ENCODE measurements around the gene CFAP119. TPM values are rescaled to one million over a fixed set of nuclear protein-coding genes. Genes with fewer than 3 reads are reported as not detected.

Gene CFAP119
- total RNA-seq, 2 experiments from 2014 or later: 2.0 to 2.3 TPM

DNA sequence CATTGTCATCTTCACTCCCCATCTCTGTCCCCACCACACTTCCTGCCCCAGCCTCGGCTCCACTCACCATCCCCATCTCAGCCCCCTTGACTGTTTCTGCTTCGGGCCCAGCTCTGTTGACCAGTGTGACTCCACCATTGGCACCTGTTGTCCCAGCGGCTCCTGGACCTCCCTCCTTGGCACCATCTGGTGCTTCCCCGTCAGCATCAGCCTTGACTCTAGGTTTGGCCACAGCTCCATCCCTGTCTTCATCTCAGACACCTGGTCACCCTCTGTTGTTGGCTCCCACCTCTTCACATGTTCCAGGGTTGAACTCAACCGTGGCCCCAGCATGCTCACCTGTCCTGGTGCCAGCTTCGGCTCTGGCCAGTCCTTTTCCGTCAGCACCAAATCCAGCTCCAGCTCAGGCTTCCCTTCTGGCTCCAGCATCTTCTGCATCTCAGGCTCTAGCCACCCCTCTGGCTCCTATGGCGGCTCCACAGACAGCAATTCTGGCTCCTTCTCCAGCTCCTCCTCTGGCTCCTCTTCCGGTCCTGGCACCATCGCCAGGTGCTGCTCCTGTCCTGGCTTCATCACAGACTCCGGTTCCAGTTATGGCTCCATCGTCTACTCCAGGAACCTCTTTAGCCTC, 38.0 kb downstream of the CFAP119 start:
- intact Hi-C loops (cut with micrococcal nuclease): no loop called here
- Mint-ChIP-seq H3K4me1 (ENCODE audit: low read depth) (no peaks in the 10 kb centered on the region), H3K4me3 (no peak overlapping the region), H3K9me3 (no peaks in the 10 kb centered on the region), H3K36me3 (ENCODE audit: low read depth) (peaks cover 60% of the 10 kb centered on the region), H3K27me3 (ENCODE audit: low read depth) (no peaks in the 10 kb centered on the region), H3K27ac (no peak overlapping the region)
- CTCF ChIA-PET: no interaction called here
- DNase-seq: no peak

DNA sequence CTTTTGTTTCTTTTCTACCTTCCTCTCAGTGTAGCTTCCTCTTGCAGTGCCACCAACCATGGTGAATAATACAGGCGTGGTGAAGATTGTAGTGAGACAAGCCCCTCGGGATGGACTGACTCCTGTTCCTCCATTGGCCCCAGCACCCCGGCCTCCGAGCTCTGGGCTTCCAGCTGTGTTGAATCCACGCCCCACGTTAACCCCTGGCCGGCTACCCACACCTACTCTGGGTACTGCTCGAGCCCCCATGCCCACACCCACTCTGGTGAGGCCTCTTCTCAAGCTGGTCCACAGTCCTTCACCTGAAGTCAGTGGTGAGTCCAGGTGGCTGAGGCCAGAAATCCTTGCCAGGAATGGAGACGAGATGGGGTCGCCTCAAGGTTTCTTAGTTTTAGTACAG, 38.9 kb downstream of the CFAP119 start:
- Mint-ChIP-seq H3K4me1 (ENCODE audit: low read depth) (no peaks in the 10 kb centered on the region), H3K9me3 (no peaks in the 10 kb centered on the region), H3K27ac (no peak overlapping the region), H3K27me3 (ENCODE audit: low read depth) (no peaks in the 10 kb centered on the region), H3K36me3 (ENCODE audit: low read depth) (peaks cover 59% of the 10 kb centered on the region), H3K4me3 (no peak overlapping the region)
- intact Hi-C loops (cut with micrococcal nuclease): no loop called here
- no peak for DNase-seq
- CTCF ChIA-PET: interaction anchor here (0.9 kb wide), 1 partner anchor 91 kb away, joined by 4 read pairs; no protein-coding TSS in a partner anchor

DNA sequence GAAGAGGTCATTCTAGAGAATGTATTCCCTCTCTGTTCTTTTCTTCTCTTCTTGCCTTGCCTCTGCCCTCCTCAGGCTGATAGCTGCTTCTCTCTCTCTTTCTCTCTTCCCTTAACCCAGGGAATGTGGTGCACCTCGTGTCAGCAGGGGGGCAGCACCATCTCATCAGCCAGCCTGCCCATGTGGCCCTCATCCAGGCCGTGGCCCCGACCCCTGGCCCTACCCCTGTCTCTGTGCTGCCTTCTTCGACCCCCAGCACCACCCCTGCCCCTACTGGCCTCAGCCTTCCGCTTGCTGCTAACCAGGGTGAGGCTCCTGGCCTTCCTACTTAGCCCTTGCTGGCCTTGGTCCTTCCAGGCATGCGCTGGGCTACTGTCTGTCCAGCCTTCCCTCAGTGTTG, 39.4 kb downstream of the CFAP119 start:
- intact Hi-C loops (cut with micrococcal nuclease): no loop called here
- Mint-ChIP-seq H3K27me3 (ENCODE audit: low read depth) (no peaks in the 10 kb centered on the region), H3K9me3 (no peaks in the 10 kb centered on the region), H3K27ac (no peak overlapping the region), H3K36me3 (ENCODE audit: low read depth) (peaks cover 59% of the 10 kb centered on the region), H3K4me3 (no peak overlapping the region), H3K4me1 (ENCODE audit: low read depth) (no peaks in the 10 kb centered on the region)
- peak; percentile 20 for DNase-seq
- CTCF ChIA-PET: interaction anchor here (0.9 kb wide), 1 partner anchor 91 kb away, joined by 4 read pairs; no protein-coding TSS in a partner anchor

DNA sequence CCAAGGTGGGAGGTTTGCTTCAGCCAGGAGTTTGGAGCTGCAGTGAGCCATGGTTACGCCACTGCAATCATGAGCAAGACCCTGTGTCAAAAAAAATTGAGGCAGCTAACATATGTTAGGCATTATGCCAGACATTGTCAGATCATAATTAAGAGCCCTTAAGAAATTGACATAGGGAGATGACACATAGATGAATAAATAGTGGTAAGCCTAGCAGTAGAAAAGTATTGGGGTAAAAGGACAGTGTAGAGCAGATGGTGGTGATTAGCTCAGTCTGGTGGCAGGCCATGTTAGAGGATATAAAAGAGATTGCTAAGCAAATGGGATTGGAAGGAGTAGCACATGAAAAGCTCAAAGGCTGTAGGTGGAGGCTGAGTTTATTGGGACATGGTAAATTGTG, 40.3 kb downstream of the CFAP119 start:
- H3K27ac Mint-ChIP-seq: no peak overlapping the region
- intact Hi-C loops (cut with micrococcal nuclease): no loop called here
- no peak overlapping the region for H3K4me3 Mint-ChIP-seq
- CTCF ChIA-PET: interaction anchor here (0.6 kb wide), 1 partner anchor 49 kb away, joined by 3 read pairs; no protein-coding TSS in a partner anchor
- H3K27me3 Mint-ChIP-seq (ENCODE audit: low read depth): no peaks in the 10 kb centered on the region
- no peaks in the 10 kb centered on the region for H3K9me3 Mint-ChIP-seq
- DNase-seq: no peak
- peaks cover 63% of the 10 kb centered on the region for H3K36me3 Mint-ChIP-seq (ENCODE audit: low read depth)
- H3K4me1 Mint-ChIP-seq (ENCODE audit: low read depth): peaks cover 5% of the 10 kb centered on the region

DNA sequence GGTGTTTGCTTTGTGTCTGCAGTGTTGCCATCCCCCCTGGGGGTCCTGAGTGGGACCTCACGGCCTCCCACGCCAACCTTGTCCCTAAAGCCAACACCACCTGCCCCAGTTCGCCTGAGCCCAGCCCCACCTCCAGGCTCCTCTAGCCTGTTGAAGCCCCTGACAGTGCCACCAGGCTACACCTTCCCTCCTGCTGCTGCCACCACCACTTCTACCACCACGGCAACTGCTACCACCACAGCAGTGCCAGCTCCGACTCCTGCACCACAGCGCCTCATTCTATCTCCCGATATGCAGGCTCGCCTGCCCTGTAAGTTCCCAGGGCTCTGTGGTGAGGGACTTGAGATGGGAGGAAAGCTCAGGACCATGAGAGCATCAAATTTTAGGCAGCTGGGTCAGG, 40.7 kb downstream of the CFAP119 start:
- Mint-ChIP-seq H3K9me3 (no peaks in the 10 kb centered on the region), H3K27ac (peak overlapping the region; percentile 15), H3K4me1 (ENCODE audit: low read depth) (peaks cover 9% of the 10 kb centered on the region), H3K27me3 (ENCODE audit: low read depth) (no peaks in the 10 kb centered on the region), H3K36me3 (ENCODE audit: low read depth) (peaks cover 68% of the 10 kb centered on the region), H3K4me3 (no peak overlapping the region)
- CTCF ChIA-PET: interaction anchor here (0.6 kb wide), 1 partner anchor 49 kb away, joined by 3 read pairs; no protein-coding TSS in a partner anchor
- intact Hi-C loops (cut with micrococcal nuclease): no loop called here
- DNase-seq: no peak

DNA sequence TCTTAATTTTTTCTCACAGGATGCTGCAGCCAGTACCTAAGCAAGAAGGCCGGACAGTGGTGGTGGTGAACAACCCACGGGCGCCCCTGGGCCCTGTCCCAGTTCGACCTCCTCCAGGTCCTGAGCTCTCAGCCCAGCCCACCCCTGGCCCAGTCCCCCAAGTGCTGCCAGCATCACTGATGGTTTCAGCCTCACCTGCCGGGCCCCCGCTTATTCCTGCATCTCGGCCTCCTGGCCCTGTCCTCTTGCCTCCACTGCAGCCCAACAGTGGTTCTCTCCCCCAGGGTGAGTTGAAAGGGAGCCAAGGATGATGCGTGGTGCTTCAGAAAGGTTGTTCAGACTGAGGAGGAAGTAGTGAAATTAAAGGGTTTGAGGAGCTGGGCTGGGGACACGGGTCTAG, 41.2 kb downstream of the CFAP119 start:
- intact Hi-C loops (cut with micrococcal nuclease): no loop called here
- H3K9me3 Mint-ChIP-seq: no peaks in the 10 kb centered on the region
- no peak overlapping the region for H3K4me3 Mint-ChIP-seq
- no peak for DNase-seq
- peaks cover 69% of the 10 kb centered on the region for H3K36me3 Mint-ChIP-seq (ENCODE audit: low read depth)
- no peaks in the 10 kb centered on the region for H3K27me3 Mint-ChIP-seq (ENCODE audit: low read depth)
- CTCF ChIA-PET: no interaction called here
- H3K27ac Mint-ChIP-seq: no peak overlapping the region
- peaks cover 14% of the 10 kb centered on the region for H3K4me1 Mint-ChIP-seq (ENCODE audit: low read depth)

DNA sequence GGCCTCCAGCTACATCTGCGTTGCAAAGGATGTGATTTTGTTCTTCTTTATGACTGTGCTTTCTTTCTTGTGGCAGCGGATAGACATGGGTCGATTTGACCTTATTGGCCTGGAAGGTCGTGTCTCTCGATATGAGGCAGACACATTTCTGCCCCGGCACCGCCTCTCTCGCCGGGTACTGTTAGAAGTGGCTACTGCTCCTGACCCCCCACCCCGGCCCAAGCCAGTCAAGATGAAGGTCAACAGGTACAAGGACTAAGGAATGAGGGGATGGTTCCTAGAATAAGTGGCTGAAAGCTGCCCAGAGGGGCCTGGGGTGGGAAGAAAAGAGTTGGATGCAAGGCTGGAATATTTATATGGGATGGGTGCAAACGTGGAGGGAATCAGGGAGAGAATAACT, 41.8 kb downstream of the CFAP119 start:
- Mint-ChIP-seq H3K4me1 (ENCODE audit: low read depth) (peaks cover 20% of the 10 kb centered on the region), H3K27ac (no peak overlapping the region), H3K27me3 (ENCODE audit: low read depth) (no peaks in the 10 kb centered on the region), H3K36me3 (ENCODE audit: low read depth) (peaks cover 70% of the 10 kb centered on the region), H3K4me3 (no peak overlapping the region), H3K9me3 (no peaks in the 10 kb centered on the region)
- intact Hi-C loops (cut with micrococcal nuclease): no loop called here
- no peak for DNase-seq
- CTCF ChIA-PET: interaction anchor here (1.3 kb wide), 1 partner anchor 16 kb away, joined by 3 read pairs; no protein-coding TSS in a partner anchor

DNA sequence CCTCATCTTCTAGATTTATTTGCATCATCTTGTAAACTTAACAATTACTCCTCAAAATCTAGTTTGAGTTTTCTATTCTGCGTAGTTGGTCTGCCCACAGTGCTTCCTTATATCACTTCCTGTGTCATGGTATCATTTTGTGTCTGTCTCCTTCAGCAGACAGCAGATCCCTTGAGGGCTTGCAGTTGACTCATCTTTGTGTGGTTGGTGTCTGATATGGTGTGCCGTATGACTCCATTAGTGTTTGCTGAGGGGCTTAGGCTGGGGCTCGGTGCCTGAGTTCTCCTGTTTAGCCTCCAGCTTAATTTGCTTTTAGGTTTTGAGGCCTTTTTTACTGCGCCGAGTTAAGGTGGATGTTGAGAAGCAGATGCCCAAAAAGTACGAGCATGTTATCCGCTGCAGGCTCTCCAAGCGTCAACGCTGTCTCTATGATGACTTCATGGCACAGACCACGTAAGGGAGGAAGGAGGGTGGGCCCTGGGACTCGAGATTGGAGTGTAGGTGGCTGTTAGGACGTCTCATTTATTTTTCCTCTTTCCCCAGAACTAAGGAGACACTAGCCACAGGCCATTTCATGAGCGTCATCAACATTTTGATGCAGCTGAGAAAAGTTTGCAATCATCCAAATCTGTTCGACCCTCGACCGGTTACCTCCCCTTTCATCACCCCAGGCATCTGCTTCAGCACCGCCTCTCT, 46.0 kb downstream of the CFAP119 start:
- H3K9me3 Mint-ChIP-seq: no peaks in the 10 kb centered on the region
- H3K4me3 Mint-ChIP-seq: no peak overlapping the region
- DNase-seq: peak; percentile 61
- H3K36me3 Mint-ChIP-seq (ENCODE audit: low read depth): peaks cover 67% of the 10 kb centered on the region
- intact Hi-C loops (cut with micrococcal nuclease): loop anchor here (2.0 kb wide), 1 partner anchor 17 kb away; the partner anchor contains the start of gene SRCAP
- peak overlapping the region; percentile 90 for H3K27ac Mint-ChIP-seq
- peaks cover 31% of the 10 kb centered on the region for H3K4me1 Mint-ChIP-seq (ENCODE audit: low read depth)
- CTCF ChIA-PET: interaction anchor here (1.0 kb wide), 1 partner anchor 98 kb away, joined by 3 read pairs; no protein-coding TSS in a partner anchor
- H3K27me3 Mint-ChIP-seq (ENCODE audit: low read depth): no peaks in the 10 kb centered on the region

DNA sequence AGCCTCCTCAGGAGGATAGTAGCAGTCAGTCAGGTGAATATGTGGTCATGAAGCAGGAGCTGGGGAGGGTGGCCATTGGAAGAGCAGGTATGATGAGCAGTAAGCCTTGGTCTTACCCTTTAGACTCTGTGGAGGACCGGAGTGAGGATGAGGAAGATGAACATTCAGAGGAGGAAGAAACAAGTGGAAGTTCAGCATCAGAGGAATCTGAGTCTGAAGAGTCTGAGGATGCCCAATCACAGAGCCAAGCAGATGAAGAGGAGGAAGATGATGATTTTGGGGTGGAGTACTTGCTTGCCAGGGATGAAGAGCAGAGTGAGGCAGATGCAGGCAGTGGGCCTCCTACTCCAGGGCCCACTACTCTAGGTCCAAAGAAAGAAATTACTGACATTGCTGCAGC, 50.1 kb downstream of the CFAP119 start:
- Mint-ChIP-seq H3K27ac (no peak overlapping the region), H3K4me1 (ENCODE audit: low read depth) (peaks cover 27% of the 10 kb centered on the region), H3K27me3 (ENCODE audit: low read depth) (no peaks in the 10 kb centered on the region), H3K36me3 (ENCODE audit: low read depth) (peaks cover 81% of the 10 kb centered on the region), H3K9me3 (no peaks in the 10 kb centered on the region), H3K4me3 (no peak overlapping the region)
- intact Hi-C loops (cut with micrococcal nuclease): no loop called here
- no peak for DNase-seq
- CTCF ChIA-PET: interaction anchor here (0.9 kb wide), 1 partner anchor 17 kb away, joined by 3 read pairs; no protein-coding TSS in a partner anchor

DNA sequence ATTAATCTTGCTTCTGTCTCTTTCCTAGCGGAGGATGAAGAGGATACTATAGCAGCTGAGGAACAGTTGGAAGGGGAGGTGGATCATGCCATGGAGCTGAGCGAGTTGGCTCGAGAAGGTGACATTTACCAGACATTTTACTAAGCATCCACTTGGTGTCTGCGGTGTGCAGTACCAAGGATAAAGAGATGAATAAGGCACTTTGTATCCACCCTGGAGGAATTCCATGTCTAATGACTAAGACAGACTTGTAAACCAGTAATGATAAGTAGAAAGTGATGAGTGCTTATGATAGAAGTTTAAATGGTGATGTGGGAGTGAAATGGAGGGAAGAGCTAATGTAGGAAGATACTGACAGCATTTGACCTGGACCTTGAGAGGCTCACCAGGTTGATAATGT, 50.9 kb downstream of the CFAP119 start:
- H3K27ac Mint-ChIP-seq: no peak overlapping the region
- CTCF ChIA-PET: interaction anchor here (0.9 kb wide), 1 partner anchor 17 kb away, joined by 3 read pairs; no protein-coding TSS in a partner anchor
- no peaks in the 10 kb centered on the region for H3K27me3 Mint-ChIP-seq (ENCODE audit: low read depth)
- H3K9me3 Mint-ChIP-seq: no peaks in the 10 kb centered on the region
- peaks cover 77% of the 10 kb centered on the region for H3K36me3 Mint-ChIP-seq (ENCODE audit: low read depth)
- H3K4me3 Mint-ChIP-seq: no peak overlapping the region
- no peak for DNase-seq
- intact Hi-C loops (cut with micrococcal nuclease): no loop called here
- H3K4me1 Mint-ChIP-seq (ENCODE audit: low read depth): peaks cover 20% of the 10 kb centered on the region

Measured in activated naive CD4-positive, alpha-beta T cell treated with anti-CD3 and anti-CD28 coated beads for 36 hours (primary cell).